ENCODE measurements around the gene AACS. TPM values are rescaled to one million over a fixed set of nuclear protein-coding genes. Genes with fewer than 3 reads are reported as not detected.

Gene AACS
- total and polyA plus RNA-seq, 2 of the 8 experiments (the other 6 are each of a cell fraction or from before 2014, with no cell fraction given) = 51.9 to 52.4 TPM

DNA sequence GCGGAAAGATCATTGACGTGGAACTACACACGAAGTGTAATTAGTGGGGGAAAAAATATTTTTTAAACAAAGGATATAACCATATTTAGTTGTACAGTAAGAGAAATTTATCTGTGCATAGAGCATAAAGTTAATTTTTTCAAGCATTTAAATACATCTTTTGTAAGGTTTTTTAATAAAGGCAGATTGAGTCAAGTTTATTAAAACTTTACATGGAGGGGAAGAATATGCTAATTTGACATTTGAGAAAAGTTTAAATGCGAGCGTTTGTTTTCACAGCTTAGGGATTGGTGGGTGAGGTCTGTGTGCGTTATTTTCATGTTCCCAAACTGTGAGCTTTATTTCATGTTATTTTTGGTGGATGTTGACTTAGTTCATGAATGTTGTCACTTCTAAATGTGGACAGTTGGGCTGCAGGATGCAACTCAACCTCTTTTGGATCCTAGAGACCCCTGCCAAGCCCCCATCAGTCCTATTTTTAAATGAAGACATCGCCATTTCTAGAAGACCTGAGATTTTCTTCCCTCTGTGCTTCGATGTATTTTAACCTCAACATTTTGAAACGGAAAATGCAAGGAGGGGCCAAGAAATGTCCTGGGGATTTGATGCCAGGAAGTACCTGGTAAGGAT lies 39.5 kb upstream of the AACS start (continued):
- TF ChIP-seq RFX5 (IDR thresholded peaks at IDR 0.05; ENCODE audit: borderline replicate concordance, low read depth, low read length) (no peak), BRCA1 (IDR thresholded peaks at IDR 0.05; ENCODE audit: low read depth, low read length) (no peak), POLR2AphosphoS5 (IDR thresholded peaks at IDR 0.05; ENCODE audit: low read depth, low read length) (no peak), TEAD4 (IDR thresholded peaks at IDR 0.05; ENCODE audit: low read depth, low read length) (no peak), TBP (IDR thresholded peaks at IDR 0.05; ENCODE audit: low read depth, low read length) (no peak)

Measured in H1 (cell line).